HG03460 (cell line): ENCODE measurements around the gene ABCE1.

Experiments
- ATAC-seq: cut with Tn5 transposase; IDR thresholded peaks from one replicate; pipeline ENCODE4 v1.9.1; 2021; ENCODE audit not compliant: unreplicated experiment

Gene ABCE1

DNA sequence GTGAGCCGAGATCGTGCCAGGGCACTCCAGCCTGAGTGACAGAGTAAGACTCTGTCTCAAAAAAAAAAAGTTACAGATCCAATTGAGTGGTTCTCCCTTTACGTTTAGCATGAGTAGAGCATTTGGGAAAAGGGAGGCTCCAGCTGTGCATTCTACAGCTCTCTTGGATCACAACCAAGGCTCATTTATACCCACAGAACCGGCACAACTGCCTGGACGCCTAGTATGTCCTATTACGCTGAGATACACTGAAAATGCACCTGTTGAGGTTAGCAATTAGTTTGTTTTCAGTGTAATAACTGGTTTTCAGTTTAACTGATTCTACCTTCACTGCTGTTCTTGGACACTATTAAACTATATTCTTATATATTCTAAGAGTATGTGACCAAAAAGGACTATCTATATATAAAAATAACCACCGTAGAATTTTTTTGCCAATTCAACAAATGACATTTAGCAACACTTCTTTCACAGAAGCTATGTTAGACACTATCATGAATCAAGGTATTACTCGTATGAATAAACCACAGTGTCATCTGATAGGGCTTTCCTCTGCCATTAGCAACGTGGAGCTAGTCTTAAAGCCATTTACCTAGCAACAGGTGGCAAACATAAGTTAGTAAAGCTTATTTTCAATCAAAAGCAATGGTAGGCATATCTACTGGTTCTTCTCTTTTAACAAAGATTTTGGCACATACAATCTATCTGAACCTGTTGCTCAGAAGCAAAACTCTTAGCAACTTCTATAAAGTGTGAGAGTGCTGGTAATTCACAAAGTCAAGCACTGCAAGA lies 78.7 kb downstream of the ABCE1 start:
- ATAC-seq: no peak

DNA sequence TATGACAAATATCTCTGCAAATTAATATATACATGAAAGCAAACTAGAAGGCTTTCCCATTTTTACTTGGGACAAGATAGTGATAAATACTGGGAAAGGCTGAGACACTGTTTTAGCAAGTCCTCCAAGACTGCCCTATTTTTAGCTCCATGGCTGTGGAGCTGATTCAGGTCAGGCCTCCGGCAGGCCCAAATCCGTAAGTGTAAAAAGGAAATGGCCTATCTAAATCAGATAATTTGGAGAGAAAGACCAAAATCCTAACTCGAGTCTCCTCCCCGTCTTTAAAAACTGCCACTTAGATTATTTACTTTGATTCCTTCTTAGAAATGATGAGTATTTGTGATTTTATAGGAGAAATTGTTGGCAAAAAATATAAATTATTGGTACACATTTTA lies 79.4 kb downstream of the ABCE1 start:
- ATAC-seq: no peak

GRCh38 chr4:145177906-145178538 lies 79.9 kb downstream of the ABCE1 start:
- no peak for ATAC-seq

DNA sequence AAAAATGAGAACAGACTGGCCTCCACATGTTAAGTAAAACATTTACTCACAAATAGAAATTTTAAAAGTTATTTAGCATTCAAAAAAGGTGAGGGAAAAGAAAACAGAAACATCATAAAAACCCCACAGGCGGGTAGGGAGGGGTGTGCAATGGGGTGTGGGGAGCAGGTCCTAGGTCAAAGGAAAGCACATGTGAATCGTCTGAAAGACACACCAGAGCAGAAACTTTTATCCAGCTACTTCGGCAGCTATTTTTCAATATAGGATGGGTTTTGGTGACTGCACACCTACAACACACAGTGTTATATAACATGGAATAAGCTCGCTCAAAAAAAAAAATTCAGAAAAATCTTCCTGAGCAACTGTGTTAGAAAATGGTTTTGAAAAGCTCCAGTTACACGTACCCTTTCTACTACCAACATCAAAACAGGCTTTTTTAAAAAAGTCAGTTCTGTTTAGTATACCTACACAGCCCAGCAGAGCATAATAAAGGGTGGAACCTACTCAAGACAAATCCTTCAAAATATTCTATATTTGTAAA lies 80.7 kb downstream of the ABCE1 start:
- ATAC-seq: no peak
